Thymus (tissue), 11 donors: Measurements from ENCODE around the gene ZMIZ1. TPM values are rescaled to one million over a fixed set of nuclear protein-coding genes. Genes with fewer than 3 reads are reported as not detected.

Source experiments
- DNase-seq, 9 donors: peaks; one replicate each; pipeline ENCODE4 v3.0.0-alpha.2; 2013; ENCODE audit warnings: low spot score in 9 of 9, low read depth in 6 of 9, missing footprints in 1 of 9
- H3K27ac ChIP-seq, 2 donors: one replicate each; pipeline ENCODE4 v1.5.1; 2013; ENCODE audit warnings: control low read depth in 1 of 2, low read depth in 1 of 2, low read length in 1 of 2, mild to moderate bottlenecking in 1 of 2, moderate library complexity in 1 of 2
- H3K27me3 ChIP-seq, 2 donors: one replicate each; pipeline ENCODE4 v1.5.1; 2013; ENCODE audit warnings: low read length in 1 of 2; ENCODE audit not compliant: control insufficient read depth in 2 of 2, insufficient read depth in 1 of 2
- H3K36me3 ChIP-seq, 2 donors: one replicate each; pipeline ENCODE4 v1.5.1; 2013; ENCODE audit warnings: low read length in 1 of 2, mild to moderate bottlenecking in 1 of 2, moderate library complexity in 1 of 2; ENCODE audit not compliant: control insufficient read depth in 2 of 2, insufficient read depth in 2 of 2
- H3K4me1 ChIP-seq, 2 donors: one replicate each; pipeline ENCODE4 v1.5.1; 2013; ENCODE audit warnings: low read length in 2 of 2; ENCODE audit not compliant: control insufficient read depth in 2 of 2, insufficient read depth in 2 of 2
- H3K4me3 ChIP-seq, 2 donors: one replicate each; pipeline ENCODE4 v1.5.1; 2013; ENCODE audit warnings: low read length in 2 of 2, control low read depth in 1 of 2, mild to moderate bottlenecking in 1 of 2
- H3K9me3 ChIP-seq, 2 donors: one replicate each; pipeline ENCODE4 v1.5.1; 2013; ENCODE audit warnings: low read length in 1 of 2, mild to moderate bottlenecking in 1 of 2; ENCODE audit not compliant: control insufficient read depth in 2 of 2, insufficient read depth in 1 of 2
- WGBS: extraction: QIAGEN DNeasy Blood & Tissue Kit; methylation state at CpG from one replicate; pipeline ENCODE4 v1.1.7; 2013; 5-methylcytosine and 5-hydroxymethylcytosine counted together
- polyA plus RNA-seq: library from polyadenylated mRNA; stranded (reverse); fragments of 200-250 nt; gene quantifications from one replicate; pipeline ENCODE4 v1.2.3, GENCODE V29; 2013
- total RNA-seq: library from RNA; stranded (reverse); fragments of 120-200 nt; gene quantifications from one replicate; pipeline ENCODE4 v1.2.4, GENCODE V29; 2013
- donor health status: healthy.

The ZMIZ1 gene
- total and polyA plus RNA-seq, 2 donors = 7.4 to 14.2 TPM

DNA sequence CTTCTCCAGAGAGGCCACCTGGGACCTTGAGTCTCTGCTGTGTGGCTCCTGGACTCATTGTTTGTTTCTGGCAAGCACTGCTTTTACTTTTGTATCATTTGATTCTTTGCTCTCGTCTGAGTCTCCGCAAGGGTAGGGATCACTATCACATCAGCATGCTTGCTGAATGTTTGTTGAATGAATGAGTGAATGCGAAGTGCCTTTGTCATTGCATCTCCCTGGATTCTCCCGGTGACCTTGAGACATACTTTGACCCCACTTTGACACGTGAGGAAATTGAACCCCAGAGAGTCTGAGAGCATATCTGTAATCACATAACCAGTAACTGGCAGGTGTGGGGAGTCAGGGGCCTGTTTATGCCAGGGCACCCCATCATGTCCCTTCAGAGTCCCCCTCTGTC is 92.8 kb downstream of the ZMIZ1 start:
- Histone ChIP-seq H3K4me3 (no peak overlapping the region), H3K4me1 (peaks cover 0 to 6% of the 10 kb centered on the region in 2 donors), H3K36me3 (peaks cover 32 to 39% of the 10 kb centered on the region in 2 donors), H3K27ac (no peak overlapping the region), H3K27me3 (no peaks in the 10 kb centered on the region), H3K9me3 (no peaks in the 10 kb centered on the region)
- 78% methylated on average over 5 of the region's 5 CpGs for WGBS
- no peak for DNase-seq

- H3K27me3 ChIP-seq = no peaks in the 10 kb centered on the region
- H3K4me3 ChIP-seq = no peak overlapping the region
- no peak overlapping the region for H3K27ac ChIP-seq
- peaks cover 0 to 6% of the 10 kb centered on the region in 2 donors for H3K4me1 ChIP-seq
- DNase-seq = no peak
- H3K36me3 ChIP-seq = peaks cover 37 to 39% of the 10 kb centered on the region in 2 donors
- WGBS = 97% methylated on average over 12 of the region's 12 CpGs
- no peaks in the 10 kb centered on the region for H3K9me3 ChIP-seq
These were observed 93.3 kb downstream of the ZMIZ1 start for GRCh38 chr10:79162022-79162421.

- DNase-seq = no peak
- Histone ChIP-seq H3K4me3 (no peak overlapping the region), H3K4me1 (peaks cover 0 to 3% of the 10 kb centered on the region in 2 donors), H3K27me3 (no peaks in the 10 kb centered on the region), H3K9me3 (no peaks in the 10 kb centered on the region), H3K36me3 (peaks cover 41 to 43% of the 10 kb centered on the region in 2 donors), H3K27ac (no peak overlapping the region)
- WGBS = 90% methylated on average over 17 of the region's 17 CpGs
These were observed 94.3 kb downstream of the ZMIZ1 start for GRCh38 chr10:79162861-79163665.

GRCh38 chr10:79163666-79163975 is 94.9 kb downstream of the ZMIZ1 start:
- Histone ChIP-seq H3K4me3 (no peak overlapping the region), H3K4me1 (peaks cover 0 to 3% of the 10 kb centered on the region in 2 donors), H3K27ac (no peak overlapping the region), H3K9me3 (no peaks in the 10 kb centered on the region), H3K36me3 (peaks cover 47 to 49% of the 10 kb centered on the region in 2 donors), H3K27me3 (no peaks in the 10 kb centered on the region)
- DNase-seq = no peak
- WGBS = 89% methylated on average over 8 of the region's 8 CpGs

DNA sequence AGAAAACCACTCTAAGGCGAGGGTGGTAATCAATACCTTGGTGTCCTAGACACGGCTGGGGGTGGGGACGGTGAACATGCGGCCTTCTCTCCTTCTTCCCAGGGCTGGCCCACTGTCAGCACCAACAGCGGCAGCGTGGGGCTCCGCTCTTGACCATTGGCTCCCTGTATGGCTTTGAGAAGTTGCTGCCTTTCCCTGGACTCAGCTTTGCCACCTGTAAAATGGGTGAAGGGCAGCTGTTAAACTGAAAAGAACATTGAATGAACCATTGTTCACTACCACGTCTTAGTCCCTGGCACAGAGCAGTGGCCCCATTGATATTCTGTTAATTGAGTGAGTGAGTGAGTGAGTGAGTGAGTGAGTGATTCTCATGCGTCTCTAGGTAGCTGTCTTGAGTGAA is 95.3 kb downstream of the ZMIZ1 start:
- H3K4me3 ChIP-seq = no peak overlapping the region
- DNase-seq = no peak
- no peaks in the 10 kb centered on the region for H3K9me3 ChIP-seq
- 97% methylated on average over 9 of the region's 9 CpGs for WGBS
- no peaks in the 10 kb centered on the region for H3K27me3 ChIP-seq
- H3K36me3 ChIP-seq = peaks cover 51 to 52% of the 10 kb centered on the region in 2 donors
- H3K4me1 ChIP-seq = peaks cover 0 to 3% of the 10 kb centered on the region in 2 donors
- no peak overlapping the region for H3K27ac ChIP-seq

DNA sequence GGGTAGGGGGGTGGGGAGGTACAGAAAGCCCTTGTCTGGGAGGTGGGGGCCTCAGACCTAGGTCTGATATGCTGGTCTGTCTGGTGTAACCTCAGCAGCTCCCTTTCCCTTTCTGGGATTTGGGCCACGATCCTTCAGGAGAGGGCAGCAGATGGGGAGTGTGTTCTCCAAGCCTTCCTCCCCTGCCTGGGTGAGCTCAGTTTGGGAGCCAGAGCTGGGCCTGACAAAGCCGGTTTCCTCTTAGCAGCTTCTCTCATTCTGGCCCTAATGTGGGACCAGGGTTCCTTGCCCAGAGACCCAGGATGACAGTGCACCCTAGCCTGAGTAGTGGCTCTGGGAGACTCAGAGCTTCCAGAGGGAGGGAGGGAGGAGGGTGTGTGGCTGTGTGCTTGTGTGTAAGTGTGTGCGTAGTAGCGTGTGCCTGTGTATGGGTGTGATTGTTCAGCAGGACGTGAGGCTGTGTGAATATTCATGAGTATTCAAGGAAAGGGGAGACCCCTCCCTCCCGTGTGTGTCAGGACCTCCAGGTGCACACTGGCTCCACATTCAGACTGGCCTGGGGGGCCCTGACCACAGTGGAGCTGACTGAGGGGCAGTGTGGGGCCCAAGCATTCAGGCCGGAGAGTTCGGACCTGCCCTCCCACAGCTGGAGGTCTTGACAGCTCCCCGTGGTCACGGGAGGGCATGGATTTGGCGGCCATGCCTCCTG is 96.5 kb downstream of the ZMIZ1 start:
- Histone ChIP-seq H3K9me3 (no peaks in the 10 kb centered on the region), H3K36me3 (peaks cover 55 to 57% of the 10 kb centered on the region in 2 donors), H3K27ac (no peak overlapping the region), H3K4me3 (no peak overlapping the region), H3K27me3 (no peaks in the 10 kb centered on the region), H3K4me1 (no peaks in the 10 kb centered on the region)
- no peak for DNase-seq
- 89% methylated on average over 11 of the region's 11 CpGs for WGBS

GRCh38 chr10:79166312-79166721 is 97.6 kb downstream of the ZMIZ1 start:
- no peak overlapping the region for H3K27ac ChIP-seq
- no peaks in the 10 kb centered on the region for H3K4me1 ChIP-seq
- H3K9me3 ChIP-seq = no peaks in the 10 kb centered on the region
- no peaks in the 10 kb centered on the region for H3K27me3 ChIP-seq
- H3K36me3 ChIP-seq = peaks cover 60 to 61% of the 10 kb centered on the region in 2 donors
- H3K4me3 ChIP-seq = no peak overlapping the region
- DNase-seq = no peak
- WGBS = 97% methylated on average over 7 of the region's 7 CpGs

- H3K4me3 ChIP-seq = no peak overlapping the region
- WGBS = 98% methylated on average over 10 of the region's 10 CpGs
- H3K9me3 ChIP-seq = no peaks in the 10 kb centered on the region
- DNase-seq = no peak
- no peak overlapping the region for H3K27ac ChIP-seq
- H3K27me3 ChIP-seq = no peaks in the 10 kb centered on the region
- no peaks in the 10 kb centered on the region for H3K4me1 ChIP-seq
- peaks cover 62% of the 10 kb centered on the region in 2 donors for H3K36me3 ChIP-seq
These were observed 98.0 kb downstream of the ZMIZ1 start for GRCh38 chr10:79166741-79167140.

DNA sequence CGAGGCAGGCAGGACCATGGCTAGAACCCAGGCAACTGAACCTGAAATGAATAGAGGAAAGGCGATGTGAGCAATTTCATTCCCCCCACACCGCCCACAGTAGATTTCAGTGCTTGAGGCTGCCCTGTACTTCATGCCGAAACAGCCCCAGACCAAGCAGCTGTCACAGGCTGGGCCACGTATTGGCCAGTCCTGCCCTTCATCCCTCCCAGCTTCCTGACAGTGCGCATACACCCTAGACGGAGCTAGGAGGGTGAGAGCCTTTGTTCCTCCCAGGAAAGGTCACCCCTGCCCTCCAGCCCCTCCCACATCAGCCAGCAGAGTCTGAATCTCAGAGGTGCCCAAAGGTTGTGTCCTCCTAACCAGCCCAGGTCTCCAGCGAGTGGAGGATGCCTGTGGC is 98.8 kb downstream of the ZMIZ1 start:
- no peaks in the 10 kb centered on the region for H3K27me3 ChIP-seq
- H3K36me3 ChIP-seq = peaks cover 55 to 56% of the 10 kb centered on the region in 2 donors
- no peaks in the 10 kb centered on the region for H3K9me3 ChIP-seq
- no peaks in the 10 kb centered on the region for H3K4me1 ChIP-seq
- no peak overlapping the region for H3K4me3 ChIP-seq
- WGBS = 98% methylated on average over 8 of the region's 8 CpGs
- no peak for DNase-seq
- H3K27ac ChIP-seq = no peak overlapping the region
